Measurements from ENCODE around the gene PRKCE. TPM values are rescaled to one million over a fixed set of nuclear protein-coding genes. Genes with fewer than 3 reads are reported as not detected.

The PRKCE gene
- total RNA-seq, 1 donor from 2014 or later = 4.6 TPM

GRCh38 chr2:45899926-45900325 is 248.5 kb downstream of the PRKCE start:
- H3K9me3 ChIP-seq = no peaks in the 10 kb centered on the region
- no peaks in the 10 kb centered on the region for H3K4me1 ChIP-seq
- H3K27ac ChIP-seq = no peak overlapping the region
- intact Hi-C loops (cut with DNase I) = no loop called here
- H3K27me3 ChIP-seq = no peaks in the 10 kb centered on the region
- H3K4me3 ChIP-seq = no peak overlapping the region
- no peaks in the 10 kb centered on the region for H3K36me3 ChIP-seq
- TF ChIP-seq CTCF (IDR thresholded peaks at IDR 0.05) = no peak
- DNase-seq (ENCODE audit: low spot score in 2 of 2) = no peak

- H3K4me1 ChIP-seq = no peaks in the 10 kb centered on the region
- DNase-seq (ENCODE audit: low spot score in 2 of 2) = no peak
- no peaks in the 10 kb centered on the region for H3K36me3 ChIP-seq
These were observed 250.1 kb downstream of the PRKCE start for GRCh38 chr2:45901468-45902032.

GRCh38 chr2:45902380-45902779 is 250.9 kb downstream of the PRKCE start:
- H3K36me3 ChIP-seq = no peaks in the 10 kb centered on the region
- no peaks in the 10 kb centered on the region for H3K9me3 ChIP-seq
- no peak overlapping the region for H3K27ac ChIP-seq
- no peaks in the 10 kb centered on the region for H3K27me3 ChIP-seq
- DNase-seq (ENCODE audit: low spot score in 2 of 2) = no peak
- no peak for TF ChIP-seq CTCF (IDR thresholded peaks at IDR 0.05)
- H3K4me1 ChIP-seq = no peaks in the 10 kb centered on the region
- intact Hi-C loops (cut with DNase I) = no loop called here
- no peak overlapping the region for H3K4me3 ChIP-seq

More at GRCh38 chr2:45901468-45902032, 250.1 kb downstream of the PRKCE start:
- intact Hi-C loops (cut with DNase I) = no loop called here
- Histone ChIP-seq H3K4me3 (no peak overlapping the region), H3K27ac (no peak overlapping the region), H3K27me3 (no peaks in the 10 kb centered on the region), H3K9me3 (no peaks in the 10 kb centered on the region)
- TF ChIP-seq CTCF (IDR thresholded peaks at IDR 0.05) = no peak

- Histone ChIP-seq H3K4me3 (no peak overlapping the region), H3K9me3 (no peaks in the 10 kb centered on the region), H3K27ac (no peak overlapping the region), H3K4me1 (no peaks in the 10 kb centered on the region), H3K36me3 (no peaks in the 10 kb centered on the region), H3K27me3 (no peaks in the 10 kb centered on the region)
- no peak for TF ChIP-seq CTCF (IDR thresholded peaks at IDR 0.05)
- intact Hi-C loops (cut with DNase I) = no loop called here
- no peak for DNase-seq (ENCODE audit: low spot score in 2 of 2)
These were observed 251.4 kb downstream of the PRKCE start for GRCh38 chr2:45902781-45903375.

GRCh38 chr2:45904267-45904945 is 252.9 kb downstream of the PRKCE start:
- Histone ChIP-seq H3K4me1 (no peaks in the 10 kb centered on the region), H3K4me3 (no peak overlapping the region), H3K36me3 (no peaks in the 10 kb centered on the region), H3K27me3 (no peaks in the 10 kb centered on the region), H3K9me3 (no peaks in the 10 kb centered on the region), H3K27ac (no peak overlapping the region)
- no peak for DNase-seq (ENCODE audit: low spot score in 2 of 2)
- TF ChIP-seq CTCF (IDR thresholded peaks at IDR 0.05) = no peak
- intact Hi-C loops (cut with DNase I) = no loop called here

All from ascending aorta (tissue), 2 donors.